NB4 (cell line): Measurements from ENCODE around the gene GULP1.

Source experiments
- CTCF ChIP-seq: IDR thresholded peaks from one replicate; pipeline ENCODE4 v1.5.1; 2012; ENCODE audit warnings: low read depth, low read length
- MYC ChIP-seq: IDR thresholded peaks from 2 replicates; pipeline ENCODE4 v1.6.1; 2011; ENCODE audit warnings: low read depth, low read length
- POLR2A ChIP-seq: IDR thresholded peaks from 2 replicates; pipeline ENCODE4 v1.6.1; 2011; ENCODE audit warnings: mild to moderate bottlenecking; ENCODE audit not compliant: insufficient read length; ENCODE audit errors: extremely low read depth

DNA sequence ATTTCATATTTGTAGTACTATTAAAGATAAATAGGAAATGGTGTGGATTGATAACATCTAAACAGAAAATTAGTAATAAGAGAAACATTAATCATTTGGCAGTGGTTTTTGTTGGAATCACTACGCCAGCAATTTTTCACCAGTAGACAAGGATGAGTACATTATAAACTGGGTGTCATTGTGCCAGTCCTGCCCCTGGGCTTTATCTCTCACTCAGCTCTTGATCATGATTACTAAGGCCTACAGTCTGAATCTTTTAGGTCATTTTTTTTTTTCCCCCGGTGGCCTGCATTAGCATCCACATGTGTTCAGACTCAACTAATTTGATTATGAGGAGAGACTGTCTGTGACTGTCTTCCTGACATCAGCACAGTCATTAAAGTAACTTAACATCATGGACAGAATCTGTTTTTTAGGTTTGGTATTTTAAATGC, 16.2 kb downstream of the GULP1 start:
- TF ChIP-seq MYC (no peak), POLR2A (no peak), CTCF (no peak)
